SJSA1 (cell line): ENCODE results near the gene FAM117B. TPM values are rescaled to one million over a fixed set of nuclear protein-coding genes. Genes with fewer than 3 reads are reported as not detected.
A peak's percentile ranks its signal among the peaks of the same experiment; 100 is the strongest.

Experiments used
- DNase-seq, 2 experiments: peaks; one replicate each; pipeline ENCODE4 v3.0.0-alpha.2; 2015 to 2020; ENCODE audit warnings: low spot score in 2 of 2, low read depth in 1 of 2
- H3K27ac ChIP-seq: fragments of 250-450 bp; sonication (Bioruptor Pico); 2 replicates; pipeline ENCODE4 v1.5.1; 2020; ENCODE audit warnings: mild to moderate bottlenecking, moderate library complexity
- H3K27me3 ChIP-seq: fragments of 250-450 bp; sonication (Bioruptor Pico); replicated peaks from 2 replicates; pipeline ENCODE4 v1.5.1; 2020; ENCODE audit warnings: mild to moderate bottlenecking, moderate library complexity
- H3K36me3 ChIP-seq: fragments of 250-450 bp; sonication (Bioruptor Pico); 2 replicates; pipeline ENCODE4 v1.5.1; 2020; ENCODE audit warnings: mild to moderate bottlenecking
- H3K4me1 ChIP-seq: fragments of 250-450 bp; sonication (Bioruptor Pico); replicated peaks from 2 replicates; pipeline ENCODE4 v1.6.1; 2021; ENCODE audit warnings: mild to moderate bottlenecking
- H3K4me3 ChIP-seq: fragments of 250-450 bp; sonication (Bioruptor Pico); 2 replicates; pipeline ENCODE4 v1.5.1; 2020; ENCODE audit warnings: mild to moderate bottlenecking
- H3K9me3 ChIP-seq: fragments of 250-450 bp; sonication (Bioruptor Pico); replicated peaks from 2 replicates; pipeline ENCODE4 v1.5.1; 2020; ENCODE audit warnings: mild to moderate bottlenecking
- total RNA-seq: library from RNA; depleted of rRNA; stranded (reverse); fragments of >200 nt; shearing (Covaris generic); gene quantifications from 2 replicates; pipeline ENCODE4 v1.2.3, GENCODE V29; 2014; rRNA removed

Gene FAM117B
- 0.13 and 0.26 TPM in 2 replicates for total RNA-seq

- Histone ChIP-seq H3K27ac (no peak within 1 kb of the TSS), H3K9me3 (no peaks in the 10 kb centered on the region), H3K4me3 (peak within 1 kb of the TSS; percentile 89), H3K27me3 (no peaks in the 10 kb centered on the region), H3K4me1 (peaks cover 8% of the 10 kb centered on the region; the same call in 1 of the 2 replicates), H3K36me3 (no peaks in the 10 kb centered on the region)
- DNase-seq, result peak; percentile 94 to 97
These were observed at the start of gene FAM117B for GRCh38 chr2:202634556-202635427. FAM117B (plus strand) TSS chr2:202634969; CDS start chr2:202635188, 219 bp downstream.

DNA sequence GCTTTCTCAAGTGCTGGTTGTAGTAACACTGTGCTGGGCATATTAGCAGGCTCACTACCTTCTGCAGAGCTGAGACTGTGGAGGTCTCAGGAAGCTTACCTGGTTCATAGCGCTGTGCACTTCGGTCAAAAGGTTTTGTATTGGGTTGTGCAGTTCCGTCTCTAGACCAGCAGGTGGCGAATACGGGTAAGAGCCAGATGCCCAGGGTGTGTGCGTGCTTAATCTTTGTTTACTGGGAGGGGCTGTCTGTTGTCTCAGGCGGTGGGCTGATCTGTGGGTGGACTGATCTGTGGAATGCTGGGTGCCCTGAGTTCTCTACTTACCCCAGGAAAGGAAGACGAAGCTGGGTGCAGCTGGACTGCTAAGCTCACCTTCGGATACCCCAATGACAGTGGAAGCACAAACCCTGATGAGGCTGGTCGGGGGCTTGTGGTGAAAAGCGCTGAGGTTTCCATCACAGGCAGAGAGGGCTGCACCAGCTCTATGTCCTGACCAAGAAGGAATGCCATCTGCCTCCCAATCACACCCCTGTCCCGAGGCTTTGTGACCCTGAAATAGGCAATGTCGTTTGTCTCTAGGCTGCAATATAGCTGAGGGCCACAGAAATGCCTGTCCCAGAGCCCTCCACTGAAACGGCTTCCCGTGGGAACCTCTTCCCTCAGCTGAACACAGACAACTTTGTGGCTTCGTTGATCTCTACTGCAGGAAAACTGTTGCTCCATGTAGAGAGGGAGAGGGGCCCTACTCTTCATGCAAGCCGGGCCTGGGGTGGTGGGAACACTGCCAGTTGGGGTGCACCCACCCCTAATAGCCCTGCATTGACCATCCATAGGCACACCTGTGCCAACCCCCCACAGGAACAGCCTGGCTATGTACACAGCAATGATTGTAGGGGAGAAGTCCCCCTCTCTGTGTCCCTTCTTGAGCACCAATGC, 45.9 kb upstream of the FAM117B start:
- Histone ChIP-seq H3K4me3 (no peak overlapping the region), H3K27ac (no peak overlapping the region), H3K9me3 (no peaks in the 10 kb centered on the region), H3K27me3 (no peaks in the 10 kb centered on the region), H3K4me1 (peaks cover 7% of the 10 kb centered on the region; the same call in 1 of the 2 replicates), H3K36me3 (no peaks in the 10 kb centered on the region)
- DNase-seq, result peak; percentile 57 to 75

GRCh38 chr2:202589582-202589949, 45.2 kb upstream of the FAM117B start:
- H3K4me3 ChIP-seq, result no peak overlapping the region
- H3K36me3 ChIP-seq, result no peaks in the 10 kb centered on the region
- no peak for DNase-seq
- H3K27ac ChIP-seq, result no peak overlapping the region
- H3K27me3 ChIP-seq, result no peaks in the 10 kb centered on the region
- no peaks in the 10 kb centered on the region for H3K9me3 ChIP-seq
- peaks cover 7% of the 10 kb centered on the region; the same call in 1 of the 2 replicates for H3K4me1 ChIP-seq

DNA sequence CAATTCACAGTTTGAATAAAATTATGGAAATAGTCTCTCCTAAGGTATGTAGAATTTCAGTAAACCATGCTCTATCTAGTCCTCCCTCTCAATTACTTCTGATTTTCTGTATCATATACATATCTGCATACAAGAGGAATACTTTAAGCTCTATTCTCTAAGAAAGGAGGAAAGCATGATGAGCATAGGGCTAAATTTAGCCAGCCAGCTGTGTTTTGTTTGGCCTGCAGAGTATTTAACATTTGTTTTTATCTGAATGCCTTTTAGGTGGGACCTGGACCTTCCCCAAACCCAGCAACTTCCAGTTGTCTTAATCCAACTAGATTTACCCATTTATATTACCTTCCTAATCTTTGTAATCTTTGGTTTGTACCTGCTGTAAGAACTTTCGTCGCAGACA, 42.2 kb upstream of the FAM117B start:
- DNase-seq, result no peak
- Histone ChIP-seq H3K9me3 (no peaks in the 10 kb centered on the region), H3K4me1 (peaks cover 7% of the 10 kb centered on the region; the same call in 1 of the 2 replicates), H3K36me3 (no peaks in the 10 kb centered on the region), H3K27ac (no peak overlapping the region), H3K27me3 (no peaks in the 10 kb centered on the region), H3K4me3 (no peak overlapping the region)

DNA sequence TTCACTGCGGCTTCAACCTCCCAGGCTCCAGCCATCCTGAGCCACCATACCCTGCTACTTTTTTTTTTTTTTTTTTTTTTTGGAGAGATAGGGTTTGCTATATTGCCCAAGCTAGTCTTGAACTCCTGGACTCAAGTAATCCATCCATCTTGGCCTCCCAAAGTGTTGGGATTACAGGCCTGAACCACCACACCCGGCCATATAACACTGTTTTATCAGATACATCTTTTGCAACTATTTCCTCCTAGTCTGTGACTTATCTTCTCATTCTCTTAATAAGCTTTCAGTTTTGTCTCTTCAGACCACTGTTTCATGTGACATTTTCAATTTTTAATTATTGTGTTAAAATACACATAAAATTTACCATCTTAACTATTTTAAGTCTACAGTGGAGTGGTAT, 35.7 kb upstream of the FAM117B start:
- Histone ChIP-seq H3K4me3 (no peak overlapping the region), H3K27me3 (no peaks in the 10 kb centered on the region), H3K4me1 (no peaks in the 10 kb centered on the region), H3K27ac (no peak overlapping the region), H3K9me3 (no peaks in the 10 kb centered on the region), H3K36me3 (no peaks in the 10 kb centered on the region)
- DNase-seq, result no peak

DNA sequence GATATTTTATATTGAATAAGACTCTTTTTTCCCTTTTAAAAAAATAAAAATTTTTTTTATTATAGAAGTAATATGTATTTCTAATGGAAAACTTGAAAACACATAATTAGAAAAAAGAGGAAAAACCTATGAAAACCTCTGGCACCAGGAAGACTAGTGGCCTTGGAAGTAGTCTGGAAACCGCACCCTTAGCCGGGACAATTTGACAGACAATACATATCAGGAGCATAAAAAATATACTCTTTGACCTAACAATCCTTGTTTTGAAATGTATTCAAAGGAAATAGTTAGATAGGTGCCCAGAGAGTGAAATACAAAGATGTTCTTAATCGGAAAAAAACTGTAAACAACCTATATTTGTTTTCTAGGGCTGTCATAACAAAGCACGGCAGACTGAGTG, 34.9 kb upstream of the FAM117B start:
- Histone ChIP-seq H3K36me3 (no peaks in the 10 kb centered on the region), H3K9me3 (no peaks in the 10 kb centered on the region), H3K27me3 (no peaks in the 10 kb centered on the region), H3K27ac (no peak overlapping the region), H3K4me1 (no peaks in the 10 kb centered on the region), H3K4me3 (no peak overlapping the region)
- no peak for DNase-seq

- no peak overlapping the region for H3K27ac ChIP-seq
- no peak overlapping the region for H3K4me3 ChIP-seq
- H3K36me3 ChIP-seq, result no peaks in the 10 kb centered on the region
- H3K9me3 ChIP-seq, result no peaks in the 10 kb centered on the region
- no peaks in the 10 kb centered on the region for H3K4me1 ChIP-seq
- H3K27me3 ChIP-seq, result no peaks in the 10 kb centered on the region
- DNase-seq, result no peak
These were observed 30.1 kb upstream of the FAM117B start for GRCh38 chr2:202604699-202605098.

DNA sequence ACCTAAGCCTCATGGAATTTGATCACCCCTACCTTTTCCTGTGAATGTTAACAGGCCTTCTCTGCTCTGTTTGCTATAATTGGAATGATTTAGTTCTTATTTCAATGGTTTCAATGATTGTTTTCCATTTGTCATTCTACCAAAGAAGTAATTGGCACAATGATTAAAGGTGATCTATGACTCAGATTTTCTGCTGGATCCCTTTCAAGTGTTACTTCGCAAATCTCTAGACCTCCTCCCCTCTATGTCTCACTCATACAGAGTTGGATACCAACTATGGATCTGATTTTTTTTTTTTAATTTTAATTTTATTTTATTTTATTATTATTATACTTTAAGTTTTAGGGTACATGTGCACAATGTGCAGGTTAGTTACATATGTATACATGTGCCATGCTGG, 29.6 kb upstream of the FAM117B start:
- H3K36me3 ChIP-seq, result no peaks in the 10 kb centered on the region
- DNase-seq, result no peak
- H3K4me1 ChIP-seq, result no peaks in the 10 kb centered on the region
- H3K27me3 ChIP-seq, result no peaks in the 10 kb centered on the region
- H3K4me3 ChIP-seq, result no peak overlapping the region
- H3K9me3 ChIP-seq, result no peaks in the 10 kb centered on the region
- no peak overlapping the region for H3K27ac ChIP-seq

- no peak for DNase-seq
- no peak overlapping the region for H3K27ac ChIP-seq
- H3K9me3 ChIP-seq, result no peaks in the 10 kb centered on the region
- H3K4me1 ChIP-seq, result peaks cover 4% of the 10 kb centered on the region; the same call in 1 of the 2 replicates
- H3K36me3 ChIP-seq, result no peaks in the 10 kb centered on the region
- H3K27me3 ChIP-seq, result no peaks in the 10 kb centered on the region
- H3K4me3 ChIP-seq, result no peak overlapping the region
These were observed 26.5 kb upstream of the FAM117B start for GRCh38 chr2:202608142-202608852.

DNA sequence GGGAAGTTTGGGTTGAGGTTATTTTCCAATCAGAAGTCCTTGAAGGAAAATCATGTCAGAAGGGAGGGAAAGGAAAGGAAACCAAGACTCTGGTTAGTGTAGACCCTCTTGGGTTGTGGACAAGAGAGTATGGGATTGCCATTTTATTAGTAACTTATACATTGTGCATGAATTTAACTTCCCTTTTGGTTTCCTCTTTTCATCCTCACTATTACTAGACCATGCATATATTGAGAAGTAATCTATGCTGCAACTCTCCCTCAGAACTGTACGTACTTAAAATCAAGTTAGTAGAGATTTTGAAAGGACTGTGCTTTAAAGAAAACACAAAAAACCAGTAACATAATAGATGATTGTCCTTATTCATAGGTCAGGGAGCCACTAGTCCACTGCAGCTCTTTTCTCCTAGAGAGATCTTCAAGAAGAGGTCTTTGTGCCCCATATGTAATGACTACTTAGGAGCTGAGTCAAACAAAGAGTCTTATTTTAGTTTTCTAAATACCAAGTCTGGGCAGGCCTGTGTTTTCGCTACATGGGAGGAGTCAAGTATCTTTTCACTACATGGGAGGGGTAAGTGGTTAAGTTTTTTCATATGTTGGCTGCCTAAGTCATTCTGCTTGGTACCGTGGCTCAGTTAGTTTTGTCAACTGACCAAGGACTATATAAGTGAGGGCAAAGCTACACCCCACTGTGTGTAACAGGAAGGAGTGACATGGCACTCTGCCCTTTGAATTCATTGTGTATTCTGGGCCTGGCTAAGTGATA, 25.2 kb upstream of the FAM117B start:
- no peaks in the 10 kb centered on the region for H3K27me3 ChIP-seq
- no peak for DNase-seq
- no peak overlapping the region for H3K4me3 ChIP-seq
- H3K27ac ChIP-seq, result no peak overlapping the region
- H3K4me1 ChIP-seq, result peaks cover 4% of the 10 kb centered on the region; the same call in 1 of the 2 replicates
- H3K36me3 ChIP-seq, result no peaks in the 10 kb centered on the region
- no peaks in the 10 kb centered on the region for H3K9me3 ChIP-seq

- Histone ChIP-seq H3K27ac (no peak overlapping the region), H3K36me3 (no peaks in the 10 kb centered on the region), H3K4me1 (peaks cover 4% of the 10 kb centered on the region; the same call in 1 of the 2 replicates), H3K4me3 (no peak overlapping the region), H3K27me3 (no peaks in the 10 kb centered on the region), H3K9me3 (no peaks in the 10 kb centered on the region)
- no peak for DNase-seq
These were observed 24.4 kb upstream of the FAM117B start for GRCh38 chr2:202610380-202610779.

DNA sequence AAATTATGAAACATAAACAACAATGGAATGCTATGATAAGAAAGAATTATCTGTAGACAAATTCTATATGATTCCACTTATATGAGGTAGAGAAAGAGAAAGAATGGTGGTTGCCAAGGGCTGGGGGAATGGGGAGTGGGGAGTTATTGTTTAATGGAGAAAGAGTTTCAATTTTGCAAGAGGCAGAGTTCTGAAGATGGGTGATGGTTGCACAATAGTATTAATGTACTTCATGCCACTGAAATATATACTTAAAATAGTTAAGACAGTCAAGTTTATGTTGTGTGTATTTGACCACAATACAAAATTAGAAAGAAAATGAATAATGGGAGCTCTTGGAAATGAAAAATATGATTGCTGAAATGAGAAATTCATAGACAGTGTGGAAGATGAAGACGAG, 22.6 kb upstream of the FAM117B start:
- Histone ChIP-seq H3K4me1 (peaks cover 4% of the 10 kb centered on the region; the same call in 1 of the 2 replicates), H3K36me3 (no peaks in the 10 kb centered on the region), H3K9me3 (no peaks in the 10 kb centered on the region), H3K4me3 (no peak overlapping the region), H3K27ac (no peak overlapping the region), H3K27me3 (no peaks in the 10 kb centered on the region)
- no peak for DNase-seq

- Histone ChIP-seq H3K36me3 (no peaks in the 10 kb centered on the region), H3K4me1 (peaks cover 4% of the 10 kb centered on the region; the same call in 1 of the 2 replicates)
These were observed 21.3 kb upstream of the FAM117B start for GRCh38 chr2:202613479-202613878.

More at GRCh38 chr2:202613479-202613878, 21.3 kb upstream of the FAM117B start:
- DNase-seq, result no peak
- Histone ChIP-seq H3K4me3 (no peak overlapping the region), H3K27ac (no peak overlapping the region), H3K9me3 (no peaks in the 10 kb centered on the region), H3K27me3 (no peaks in the 10 kb centered on the region)
